OCI-LY1 (cell line): ENCODE results near the gene C1QTNF1.

Experiments used
- H2AFZ ChIP-seq: fragments of 200-600 bp; sonication (generic), shearing (Covaris generic); 2 replicates; pipeline ENCODE4 v1.6.0; 2014; ENCODE audit warnings: antibody characterized with exemption, mild to moderate bottlenecking, low read length
- H3F3A ChIP-seq: fragments of 200-600 bp; sonication (generic), shearing (Covaris generic); 2 replicates; pipeline ENCODE4 v1.6.0; 2014; ENCODE audit warnings: mild to moderate bottlenecking, antibody characterized with exemption, low read length, moderate library complexity; ENCODE audit not compliant: insufficient read depth
- H3K27ac ChIP-seq: fragments of 200-600 bp; sonication (generic); 2 replicates; pipeline ENCODE4 v1.5.1; 2014; ENCODE audit warnings: low read length, mixed run types, mild to moderate bottlenecking, low read depth; ENCODE audit not compliant: poor library complexity, severe bottlenecking
- H3K27me3 ChIP-seq: fragments of 200-600 bp; sonication (generic); 2 replicates; pipeline ENCODE4 v1.6.0; 2014; ENCODE audit warnings: antibody characterized with exemption, mild to moderate bottlenecking, low read length, moderate library complexity; ENCODE audit not compliant: insufficient read depth
- H3K36me3 ChIP-seq: fragments of 200-600 bp; sonication (generic); 2 replicates; pipeline ENCODE4 v1.6.1; 2014; ENCODE audit warnings: mild to moderate bottlenecking, antibody characterized with exemption, low read length, moderate library complexity, mixed read lengths; ENCODE audit not compliant: insufficient read depth
- H3K4me1 ChIP-seq: fragments of 200-600 bp; sonication (generic); 2 replicates; pipeline ENCODE4 v1.5.1; 2014; ENCODE audit warnings: mild to moderate bottlenecking, low read length, moderate library complexity; ENCODE audit not compliant: insufficient read depth, severe bottlenecking
- H3K4me2 ChIP-seq: fragments of 200-600 bp; sonication (generic), shearing (Covaris generic); 2 replicates; pipeline ENCODE4 v1.6.1; 2014; ENCODE audit warnings: low read length
- H3K4me3 ChIP-seq: fragments of 200-600 bp; sonication (generic); 2 replicates; pipeline ENCODE4 v1.5.1; 2014; ENCODE audit warnings: low read length, low read depth, mild to moderate bottlenecking, mixed read lengths; ENCODE audit not compliant: poor library complexity, severe bottlenecking
- H3K79me2 ChIP-seq: fragments of 200-600 bp; shearing (Covaris generic); 2 replicates; pipeline ENCODE4 v1.6.1; 2016; ENCODE audit warnings: mixed run types, low read length, mixed read lengths; ENCODE audit not compliant: insufficient read depth
- H3K9ac ChIP-seq: fragments of 200-600 bp; sonication (generic), shearing (Covaris generic); 2 replicates; pipeline ENCODE4 v1.6.1; 2014; ENCODE audit warnings: mild to moderate bottlenecking, low read length, mixed read lengths
- H3K9me2 ChIP-seq: fragments of 200-600 bp; sonication (generic), shearing (Covaris generic); 2 replicates; pipeline ENCODE4 v1.6.1; 2014; ENCODE audit warnings: low read depth, mild to moderate bottlenecking, low read length, mixed read lengths
- H3K9me3 ChIP-seq: fragments of 200-600 bp; shearing (Covaris generic); 2 replicates; pipeline ENCODE4 v1.6.1; 2014; ENCODE audit warnings: low read length, mixed read lengths
- H4K20me1 ChIP-seq: fragments of 200-600 bp; sonication (generic), shearing (Covaris generic); 2 replicates; pipeline ENCODE4 v1.6.0; 2016; ENCODE audit warnings: mild to moderate bottlenecking, low read length; ENCODE audit not compliant: insufficient read depth
- EZH2 ChIP-seq: fragments of 200-600 bp; sonication (generic), shearing (Covaris generic); IDR thresholded peaks from 2 replicates; pipeline ENCODE4 v1.8.0; 2017; ENCODE audit warnings: borderline replicate concordance, mixed run types, mild to moderate bottlenecking, antibody characterized with exemption, low read length, moderate library complexity, mixed read lengths
- TF ChIP-seq, protein P1 (sequence below): fragments of 200-600 bp; sonication (generic), shearing (Covaris generic); IDR thresholded peaks from 2 replicates; pipeline ENCODE4 v1.5.1; 2017; ENCODE audit warnings: mild to moderate bottlenecking, antibody characterized with exemption, low read length, moderate library complexity, mixed read lengths

Gene C1QTNF1

DNA sequence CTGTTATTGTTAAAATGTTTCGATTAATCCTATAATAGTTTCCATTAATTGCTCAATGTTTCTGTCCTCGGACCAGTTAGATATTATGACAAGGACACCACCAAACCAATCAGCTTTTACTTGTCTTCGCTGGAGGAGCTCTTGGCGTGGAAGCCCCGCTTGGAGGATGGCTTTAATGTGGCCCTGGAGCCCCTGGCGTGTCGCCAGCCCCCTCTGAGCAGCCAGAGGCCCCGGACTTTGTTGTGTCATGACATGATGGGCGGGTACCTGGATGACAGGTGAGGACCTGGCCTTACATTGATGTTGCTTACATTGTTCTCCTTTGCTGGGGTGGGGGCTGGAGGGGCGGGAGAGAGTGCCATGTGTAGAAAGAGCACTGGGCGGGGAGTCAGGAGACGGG, 53.6 kb downstream of the C1QTNF1 start:
- Histone ChIP-seq H3K27ac (no peak overlapping the region), H4K20me1 (no peaks in the 10 kb centered on the region), H3K4me3 (no peak overlapping the region)

DNA sequence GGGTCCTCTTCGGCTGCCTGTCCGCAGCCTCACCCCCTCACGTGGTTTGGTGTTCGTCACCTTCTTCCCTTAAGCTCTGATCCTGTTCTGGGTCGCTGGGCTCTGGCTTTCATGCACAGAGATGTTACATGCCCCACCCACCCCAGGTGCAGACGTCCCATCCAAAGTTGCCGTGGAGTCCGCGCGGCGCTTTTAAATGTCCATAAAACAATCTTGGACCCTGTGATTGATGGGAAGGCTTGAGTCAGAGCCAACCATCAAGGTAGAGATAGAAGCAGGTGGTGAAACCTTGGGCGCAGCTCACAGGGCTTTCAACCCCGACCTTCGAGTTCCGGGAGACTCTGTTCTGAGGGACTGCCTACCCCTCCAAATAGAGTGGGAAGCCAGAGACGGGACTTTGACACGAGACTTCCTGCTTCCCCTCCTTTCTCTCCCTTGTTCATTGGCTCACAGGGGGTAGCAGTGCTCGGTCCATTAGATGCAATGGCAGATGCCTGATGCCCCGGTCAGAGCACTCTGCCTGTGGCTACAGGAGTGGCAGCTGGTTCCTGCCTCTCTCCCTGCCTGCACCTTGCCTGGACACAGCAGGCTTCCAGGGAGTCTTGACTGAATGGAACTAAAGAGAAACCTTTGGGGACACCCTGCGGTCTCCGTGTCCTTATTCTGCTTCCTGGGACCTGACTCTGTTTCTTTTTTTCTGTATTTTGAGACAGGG, 54.7 kb downstream of the C1QTNF1 start:
- Histone ChIP-seq H2AFZ (no peak overlapping the region), H3K36me3 (no peaks in the 10 kb centered on the region), H3K9me3 (no peaks in the 10 kb centered on the region), H3K9me2 (no peaks in the 10 kb centered on the region), H3K27ac (no peak overlapping the region), H3K79me2 (no peaks in the 10 kb centered on the region), H3F3A (no peaks in the 10 kb centered on the region), H3K27me3 (no peaks in the 10 kb centered on the region), H3K4me3 (no peak overlapping the region), H3K9ac (no peak overlapping the region), H3K4me2 (no peak overlapping the region), H4K20me1 (no peaks in the 10 kb centered on the region), H3K4me1 (no peaks in the 10 kb centered on the region)
- TF ChIP-seq, protein P1, sequence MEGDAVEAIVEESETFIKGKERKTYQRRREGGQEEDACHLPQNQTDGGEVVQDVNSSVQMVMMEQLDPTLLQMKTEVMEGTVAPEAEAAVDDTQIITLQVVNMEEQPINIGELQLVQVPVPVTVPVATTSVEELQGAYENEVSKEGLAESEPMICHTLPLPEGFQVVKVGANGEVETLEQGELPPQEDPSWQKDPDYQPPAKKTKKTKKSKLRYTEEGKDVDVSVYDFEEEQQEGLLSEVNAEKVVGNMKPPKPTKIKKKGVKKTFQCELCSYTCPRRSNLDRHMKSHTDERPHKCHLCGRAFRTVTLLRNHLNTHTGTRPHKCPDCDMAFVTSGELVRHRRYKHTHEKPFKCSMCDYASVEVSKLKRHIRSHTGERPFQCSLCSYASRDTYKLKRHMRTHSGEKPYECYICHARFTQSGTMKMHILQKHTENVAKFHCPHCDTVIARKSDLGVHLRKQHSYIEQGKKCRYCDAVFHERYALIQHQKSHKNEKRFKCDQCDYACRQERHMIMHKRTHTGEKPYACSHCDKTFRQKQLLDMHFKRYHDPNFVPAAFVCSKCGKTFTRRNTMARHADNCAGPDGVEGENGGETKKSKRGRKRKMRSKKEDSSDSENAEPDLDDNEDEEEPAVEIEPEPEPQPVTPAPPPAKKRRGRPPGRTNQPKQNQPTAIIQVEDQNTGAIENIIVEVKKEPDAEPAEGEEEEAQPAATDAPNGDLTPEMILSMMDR, result no peak
- no peak for TF ChIP-seq EZH2

More for the DNA sequence above, 53.6 kb downstream of the C1QTNF1 start:
- Histone ChIP-seq H3K9ac (no peak overlapping the region), H3K9me3 (no peaks in the 10 kb centered on the region), H3K9me2 (no peaks in the 10 kb centered on the region), H3K36me3 (no peaks in the 10 kb centered on the region), H3F3A (no peaks in the 10 kb centered on the region), H3K4me1 (no peaks in the 10 kb centered on the region), H2AFZ (no peak overlapping the region), H3K79me2 (no peaks in the 10 kb centered on the region), H3K4me2 (no peak overlapping the region), H3K27me3 (no peaks in the 10 kb centered on the region)
- TF ChIP-seq EZH2, result no peak
- TF ChIP-seq, protein P1, result no peak

DNA sequence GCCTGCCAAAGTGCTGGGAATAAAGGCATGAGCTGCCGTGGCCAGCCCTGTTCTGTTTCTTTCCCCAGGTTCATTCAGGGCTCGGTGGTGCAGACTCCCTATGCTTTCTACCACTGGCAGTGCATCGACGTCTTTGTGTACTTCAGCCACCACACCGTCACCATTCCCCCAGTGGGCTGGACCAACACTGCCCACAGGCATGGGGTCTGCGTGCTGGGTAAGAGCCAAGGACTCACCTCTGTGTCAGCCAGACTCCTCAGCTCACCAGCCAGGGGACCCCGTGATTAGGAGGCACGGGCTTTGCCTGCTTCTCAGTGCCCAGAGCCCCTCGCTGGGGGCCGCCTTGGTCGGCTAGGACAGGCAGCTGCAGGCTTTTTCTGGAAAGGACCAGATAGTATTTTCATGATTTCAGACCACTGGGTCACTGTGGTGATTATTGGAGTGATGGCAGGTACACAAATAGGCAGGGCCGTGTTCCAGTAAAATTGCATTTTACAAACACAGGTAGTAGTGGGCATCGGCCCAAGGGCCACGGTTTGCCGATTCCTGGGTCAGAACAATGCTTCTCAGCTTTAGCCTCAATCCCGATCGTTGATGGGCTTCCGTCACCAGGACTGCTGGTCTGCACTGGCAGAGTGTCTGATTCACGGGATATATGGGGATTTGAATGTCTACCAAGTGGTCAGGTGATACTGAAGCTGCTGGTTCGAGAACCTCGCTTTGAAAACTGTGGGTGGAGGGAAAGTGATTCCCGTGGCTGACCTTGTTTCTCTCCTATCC, 55.6 kb downstream of the C1QTNF1 start:
- Histone ChIP-seq H3K9ac (no peak overlapping the region), H3K79me2 (no peaks in the 10 kb centered on the region), H3F3A (no peaks in the 10 kb centered on the region), H3K9me3 (no peaks in the 10 kb centered on the region), H3K4me2 (no peak overlapping the region), H2AFZ (no peak overlapping the region), H3K27ac (no peak overlapping the region), H3K4me1 (no peaks in the 10 kb centered on the region), H3K9me2 (no peaks in the 10 kb centered on the region), H3K27me3 (no peaks in the 10 kb centered on the region), H3K36me3 (no peaks in the 10 kb centered on the region), H4K20me1 (no peaks in the 10 kb centered on the region), H3K4me3 (no peak overlapping the region)
- TF ChIP-seq, protein P1, result no peak
- no peak for TF ChIP-seq EZH2
